HFFc6 (cell line): ENCODE data around the gene ALDH1L1. TPM values are rescaled to one million over a fixed set of nuclear protein-coding genes. Genes with fewer than 3 reads are reported as not detected.

Experiments
- DNase-seq: peaks from one replicate; pipeline ENCODE4 v3.0.0-alpha.2; 2018
- H3K27ac Mint-ChIP-seq: 2 replicates; pipeline ENCODE4 v1.8.0; 2020; ENCODE audit warnings: mild to moderate bottlenecking, mixed read lengths
- H3K27me3 Mint-ChIP-seq: 2 replicates; pipeline ENCODE4 v1.8.0; 2021; ENCODE audit warnings: mild to moderate bottlenecking, moderate library complexity, mixed read lengths; ENCODE audit not compliant: insufficient read depth
- H3K36me3 Mint-ChIP-seq: 2 replicates; pipeline ENCODE4 v1.8.0; 2021; ENCODE audit warnings: low read depth, mixed read lengths
- H3K4me1 Mint-ChIP-seq: 2 replicates; pipeline ENCODE4 v1.8.0; 2020; ENCODE audit warnings: low read depth, mixed read lengths
- H3K4me3 Mint-ChIP-seq: 2 replicates; pipeline ENCODE4 v1.8.0; 2020; ENCODE audit warnings: mild to moderate bottlenecking, moderate library complexity, mixed read lengths
- H3K9me3 Mint-ChIP-seq: 2 replicates; pipeline ENCODE4 v1.8.0; 2020; ENCODE audit warnings: mild to moderate bottlenecking, mixed read lengths
- total RNA-seq, 6 experiments: library from RNA; stranded (reverse); fragmentation: NEBNext Ultra II Directional; extraction: Animal tissue kit (Norgen Biotek cat#: 25700); gene quantifications; 2 replicates in 1 of 6; 3 replicates in 5 of 6; pipeline ENCODE4 v1.2.3, GENCODE V29; 2021
- TF ChIP-seq, protein P1 (sequence below): fragments of 200-600 bp; sonication (generic); IDR thresholded peaks from 2 replicates; pipeline ENCODE4 v1.5.0; 2021; ENCODE audit warnings: antibody characterized with exemption, mild to moderate bottlenecking

The ALDH1L1 gene
- total RNA-seq, 6 experiments from 2014 or later = 0.05 TPM; not detected in 5

DNA sequence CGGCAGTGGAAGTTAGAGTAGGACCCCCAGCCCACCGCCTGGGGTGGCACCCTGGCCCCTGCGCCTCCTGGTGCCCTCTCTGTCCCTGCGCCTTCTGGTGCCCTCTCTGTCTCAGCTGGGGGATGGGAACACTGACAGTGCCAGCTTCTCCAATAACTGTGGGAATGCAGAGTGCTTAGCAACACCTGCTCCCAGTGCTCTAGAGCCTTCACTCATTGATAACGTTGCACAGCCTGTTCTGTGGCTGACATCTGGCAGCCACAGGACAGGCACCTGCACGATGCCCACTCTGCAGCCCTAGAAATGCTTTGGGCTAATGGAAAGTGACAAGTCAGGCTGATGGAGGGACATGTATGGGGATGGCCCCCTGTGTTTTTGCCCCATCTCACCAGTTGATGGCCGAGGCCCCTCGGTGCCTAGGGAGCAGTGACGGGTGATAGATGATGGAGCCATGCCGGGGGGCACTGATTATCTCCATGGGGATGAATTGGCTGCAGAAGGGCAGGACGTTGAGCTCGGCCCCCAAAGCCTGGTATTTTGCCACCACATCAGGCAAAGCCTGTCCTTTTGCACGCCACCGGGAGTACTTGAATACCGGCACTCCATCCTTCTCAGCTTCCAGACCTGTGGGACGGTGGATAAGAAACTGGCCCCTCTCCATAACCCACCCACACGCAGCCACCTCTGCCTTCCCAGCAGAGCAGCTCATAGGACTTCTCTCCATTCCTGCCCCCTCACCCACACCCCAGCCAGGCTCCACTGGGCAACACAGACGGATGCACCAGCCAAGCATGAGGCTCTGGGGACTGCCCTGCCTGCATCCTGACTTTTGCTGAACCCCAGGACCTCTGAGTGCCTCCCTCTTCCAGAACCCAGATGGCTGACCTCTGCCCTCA is 22.1 kb downstream of the ALDH1L1 start:
- H3K27ac Mint-ChIP-seq = no peak overlapping the region
- H3K9me3 Mint-ChIP-seq = no peaks in the 10 kb centered on the region; the same call in 1 of the 2 replicates
- DNase-seq = no peak
- TF ChIP-seq, protein P1, sequence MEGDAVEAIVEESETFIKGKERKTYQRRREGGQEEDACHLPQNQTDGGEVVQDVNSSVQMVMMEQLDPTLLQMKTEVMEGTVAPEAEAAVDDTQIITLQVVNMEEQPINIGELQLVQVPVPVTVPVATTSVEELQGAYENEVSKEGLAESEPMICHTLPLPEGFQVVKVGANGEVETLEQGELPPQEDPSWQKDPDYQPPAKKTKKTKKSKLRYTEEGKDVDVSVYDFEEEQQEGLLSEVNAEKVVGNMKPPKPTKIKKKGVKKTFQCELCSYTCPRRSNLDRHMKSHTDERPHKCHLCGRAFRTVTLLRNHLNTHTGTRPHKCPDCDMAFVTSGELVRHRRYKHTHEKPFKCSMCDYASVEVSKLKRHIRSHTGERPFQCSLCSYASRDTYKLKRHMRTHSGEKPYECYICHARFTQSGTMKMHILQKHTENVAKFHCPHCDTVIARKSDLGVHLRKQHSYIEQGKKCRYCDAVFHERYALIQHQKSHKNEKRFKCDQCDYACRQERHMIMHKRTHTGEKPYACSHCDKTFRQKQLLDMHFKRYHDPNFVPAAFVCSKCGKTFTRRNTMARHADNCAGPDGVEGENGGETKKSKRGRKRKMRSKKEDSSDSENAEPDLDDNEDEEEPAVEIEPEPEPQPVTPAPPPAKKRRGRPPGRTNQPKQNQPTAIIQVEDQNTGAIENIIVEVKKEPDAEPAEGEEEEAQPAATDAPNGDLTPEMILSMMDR = no peak
- H3K4me1 Mint-ChIP-seq = no peaks in the 10 kb centered on the region
- 0 out of 2 replicates have a peak, but pooled peaks cover 4% of the 10 kb centered on the region for H3K36me3 Mint-ChIP-seq
- peaks cover 40% of the 10 kb centered on the region for H3K27me3 Mint-ChIP-seq
- no peak overlapping the region for H3K4me3 Mint-ChIP-seq

DNA sequence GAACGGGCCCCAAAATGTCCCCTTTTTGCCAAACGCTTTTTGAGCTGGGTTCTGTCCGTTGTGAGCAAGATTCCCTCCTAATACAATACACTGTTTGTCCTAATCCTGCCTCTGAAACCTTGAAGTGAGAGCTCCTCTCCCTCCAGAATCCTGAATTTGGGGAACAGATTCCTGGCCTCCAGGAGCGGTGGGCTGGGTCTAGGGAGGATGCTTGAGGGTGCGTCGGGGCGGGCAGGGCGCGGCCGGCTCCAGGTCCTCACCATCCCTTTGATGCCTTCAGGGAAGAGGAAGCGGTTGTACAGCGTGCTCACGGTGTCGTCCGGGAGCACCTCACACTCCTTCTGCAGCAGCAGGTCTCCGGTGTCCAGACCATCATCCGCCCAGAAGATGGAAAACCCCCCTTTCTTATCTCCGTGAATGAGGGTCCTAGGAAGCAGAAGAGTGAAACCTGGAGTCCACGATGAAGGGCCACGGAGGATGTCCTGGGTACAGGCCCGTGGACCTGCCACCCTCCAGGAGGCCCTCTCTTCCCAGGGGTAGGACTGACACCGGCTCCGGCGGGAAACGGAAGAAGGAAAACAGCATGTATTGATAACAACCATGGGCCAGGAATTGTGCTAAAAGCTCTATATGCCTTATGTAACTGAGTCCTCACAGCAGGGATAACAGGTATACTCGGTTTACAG is 23.2 kb downstream of the ALDH1L1 start:
- TF ChIP-seq, protein P1 = no peak
- Mint-ChIP-seq H3K36me3 (0 out of 2 replicates have a peak, but pooled peaks cover 4% of the 10 kb centered on the region), H3K9me3 (no peaks in the 10 kb centered on the region; the same call in 1 of the 2 replicates), H3K4me3 (no peak overlapping the region), H3K27ac (no peak overlapping the region), H3K27me3 (peaks cover 36% of the 10 kb centered on the region), H3K4me1 (no peaks in the 10 kb centered on the region)
- DNase-seq = no peak

DNA sequence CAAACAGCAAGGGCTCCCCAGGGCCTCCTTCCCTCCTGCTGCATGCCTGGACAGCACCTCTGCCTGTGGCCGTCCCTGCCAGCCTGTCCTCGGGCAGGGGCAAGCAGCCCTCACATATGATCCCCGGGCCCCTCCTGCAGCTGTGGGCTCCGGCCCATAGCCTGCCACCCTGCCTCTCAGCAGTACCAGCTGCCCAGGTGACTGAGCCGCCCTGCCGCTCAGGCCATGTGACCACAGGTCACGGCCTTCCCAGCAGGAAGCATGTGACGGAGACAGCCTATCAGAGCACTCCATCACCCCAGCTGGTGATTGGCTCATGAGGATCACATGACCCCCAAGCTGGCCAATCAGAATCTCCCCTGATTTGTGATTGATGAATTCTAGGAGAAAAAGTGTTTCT is 23.9 kb downstream of the ALDH1L1 start:
- H3K4me3 Mint-ChIP-seq = no peak overlapping the region
- DNase-seq = no peak
- no peaks in the 10 kb centered on the region; the same call in 1 of the 2 replicates for H3K9me3 Mint-ChIP-seq
- peaks cover 32% of the 10 kb centered on the region for H3K27me3 Mint-ChIP-seq
- no peaks in the 10 kb centered on the region for H3K4me1 Mint-ChIP-seq
- no peak overlapping the region for H3K27ac Mint-ChIP-seq
- H3K36me3 Mint-ChIP-seq = 0 out of 2 replicates have a peak, but pooled peaks cover 4% of the 10 kb centered on the region
- TF ChIP-seq, protein P1 = no peak

DNA sequence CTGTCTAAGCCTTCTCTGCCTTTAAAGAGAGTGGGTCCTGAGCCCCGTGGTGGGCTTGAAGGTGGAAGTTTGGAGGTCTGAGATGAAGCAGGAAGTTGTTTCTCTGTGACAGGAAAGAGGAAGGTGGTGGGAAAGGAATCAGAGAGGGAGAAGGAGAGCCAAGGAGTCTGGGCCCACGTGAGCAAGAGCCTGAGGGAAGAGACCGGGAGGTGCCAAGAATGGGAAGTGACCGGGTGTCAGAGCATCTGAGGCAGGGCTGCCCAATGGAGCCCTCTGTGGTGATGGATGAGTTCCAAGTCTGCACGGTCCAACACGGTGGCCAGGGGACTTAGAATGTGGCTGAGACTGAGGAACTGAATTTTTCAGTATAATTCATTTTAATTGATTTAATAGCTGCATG is 24.6 kb downstream of the ALDH1L1 start:
- Mint-ChIP-seq H3K4me3 (no peak overlapping the region), H3K4me1 (no peaks in the 10 kb centered on the region), H3K27ac (no peak overlapping the region), H3K36me3 (0 out of 2 replicates have a peak, but pooled peaks cover 4% of the 10 kb centered on the region), H3K9me3 (no peaks in the 10 kb centered on the region; the same call in 1 of the 2 replicates), H3K27me3 (peaks cover 29% of the 10 kb centered on the region)
- no peak for DNase-seq
- TF ChIP-seq, protein P1 = no peak

DNA sequence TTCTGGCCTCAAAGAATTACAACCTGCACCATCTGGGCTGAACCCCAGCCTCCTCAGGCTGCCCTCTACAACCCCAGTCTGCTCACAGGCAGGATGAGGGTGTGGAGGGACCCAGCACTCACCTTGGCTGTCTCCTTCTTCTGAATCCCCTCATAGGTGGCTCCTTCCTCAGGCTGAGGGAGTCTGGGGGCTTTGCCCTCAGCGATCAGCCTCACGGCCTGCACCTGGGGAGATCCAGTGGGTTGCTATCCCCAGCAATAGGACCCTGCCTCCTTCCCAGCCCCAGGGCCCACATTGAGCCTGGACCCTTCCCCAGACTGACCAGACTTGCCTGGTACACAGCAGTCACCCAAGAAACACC is 25.1 kb downstream of the ALDH1L1 start:
- TF ChIP-seq, protein P1 = no peak

More for the DNA sequence above, 25.1 kb downstream of the ALDH1L1 start:
- Mint-ChIP-seq H3K4me1 (no peaks in the 10 kb centered on the region), H3K36me3 (0 out of 2 replicates have a peak, but pooled peaks cover 4% of the 10 kb centered on the region), H3K9me3 (no peaks in the 10 kb centered on the region; the same call in 1 of the 2 replicates), H3K27ac (no peak overlapping the region), H3K27me3 (peaks cover 25% of the 10 kb centered on the region), H3K4me3 (no peak overlapping the region)
- no peak for DNase-seq
